GM19099 (cell line): ENCODE results near the gene KHDRBS2.

Source experiments
- POLR2A ChIP-seq: IDR thresholded peaks from 3 replicates; pipeline ENCODE4 v1.6.1; 2011; ENCODE audit warnings: low read depth; ENCODE audit not compliant: insufficient read length; ENCODE audit errors: extremely low read depth

KHDRBS2 gene

GRCh38 chr6:61682562-61682961 is 603.5 kb downstream of the KHDRBS2 start:
- no peak for TF ChIP-seq POLR2A

GRCh38 chr6:61679625-61680024 is 606.4 kb downstream of the KHDRBS2 start:
- no peak for TF ChIP-seq POLR2A

- no peak for TF ChIP-seq POLR2A
Observed at GRCh38 chr6:61675734-61676133, 610.3 kb downstream of the KHDRBS2 start.

- TF ChIP-seq POLR2A: no peak
Observed at GRCh38 chr6:61649845-61650244, 636.2 kb downstream of the KHDRBS2 start.

- no peak for TF ChIP-seq POLR2A
Observed at GRCh38 chr6:61640463-61640862, 645.6 kb downstream of the KHDRBS2 start.
